Measurements from ENCODE around the gene DNAH3. TPM values are rescaled to one million over a fixed set of nuclear protein-coding genes. Genes with fewer than 3 reads are reported as not detected.
"Not testable (repeated sequence)": the region's sequence is repeated elsewhere in the genome, so short reads cannot be mapped to it uniquely, and the experiment has no call there.

Gene DNAH3
- total RNA-seq, 1 donor from 2014 or later: not detected

DNA sequence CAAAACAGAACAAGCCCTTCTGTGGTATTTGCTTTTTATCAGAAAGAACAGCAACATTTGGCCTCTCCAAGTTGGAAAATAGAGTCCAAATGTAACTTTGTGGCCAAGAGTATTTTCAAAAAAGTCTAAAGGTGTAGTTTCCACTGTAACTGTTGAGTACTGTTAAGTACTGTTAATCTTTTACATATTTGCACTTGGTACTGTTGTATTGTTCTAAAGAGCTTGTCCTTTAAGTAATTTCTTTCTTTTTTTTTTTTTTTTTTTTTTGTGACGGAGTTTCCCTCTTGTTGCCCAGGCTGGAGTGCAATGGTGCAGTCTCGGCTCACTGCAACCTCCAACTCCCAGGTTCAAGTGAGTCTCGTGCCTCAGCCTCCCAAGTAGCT, 29.3 kb upstream of the DNAH3 start:
- no peak for DNase-seq (ENCODE audit: low read depth)
- H3K4me3 ChIP-seq (ENCODE audit: low read depth, low read length): no peak overlapping the region
- TF ChIP-seq, protein P1, sequence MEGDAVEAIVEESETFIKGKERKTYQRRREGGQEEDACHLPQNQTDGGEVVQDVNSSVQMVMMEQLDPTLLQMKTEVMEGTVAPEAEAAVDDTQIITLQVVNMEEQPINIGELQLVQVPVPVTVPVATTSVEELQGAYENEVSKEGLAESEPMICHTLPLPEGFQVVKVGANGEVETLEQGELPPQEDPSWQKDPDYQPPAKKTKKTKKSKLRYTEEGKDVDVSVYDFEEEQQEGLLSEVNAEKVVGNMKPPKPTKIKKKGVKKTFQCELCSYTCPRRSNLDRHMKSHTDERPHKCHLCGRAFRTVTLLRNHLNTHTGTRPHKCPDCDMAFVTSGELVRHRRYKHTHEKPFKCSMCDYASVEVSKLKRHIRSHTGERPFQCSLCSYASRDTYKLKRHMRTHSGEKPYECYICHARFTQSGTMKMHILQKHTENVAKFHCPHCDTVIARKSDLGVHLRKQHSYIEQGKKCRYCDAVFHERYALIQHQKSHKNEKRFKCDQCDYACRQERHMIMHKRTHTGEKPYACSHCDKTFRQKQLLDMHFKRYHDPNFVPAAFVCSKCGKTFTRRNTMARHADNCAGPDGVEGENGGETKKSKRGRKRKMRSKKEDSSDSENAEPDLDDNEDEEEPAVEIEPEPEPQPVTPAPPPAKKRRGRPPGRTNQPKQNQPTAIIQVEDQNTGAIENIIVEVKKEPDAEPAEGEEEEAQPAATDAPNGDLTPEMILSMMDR (conservative IDR thresholded peaks at IDR 0.05; ENCODE audit: low read depth, low read length): no peak

DNA sequence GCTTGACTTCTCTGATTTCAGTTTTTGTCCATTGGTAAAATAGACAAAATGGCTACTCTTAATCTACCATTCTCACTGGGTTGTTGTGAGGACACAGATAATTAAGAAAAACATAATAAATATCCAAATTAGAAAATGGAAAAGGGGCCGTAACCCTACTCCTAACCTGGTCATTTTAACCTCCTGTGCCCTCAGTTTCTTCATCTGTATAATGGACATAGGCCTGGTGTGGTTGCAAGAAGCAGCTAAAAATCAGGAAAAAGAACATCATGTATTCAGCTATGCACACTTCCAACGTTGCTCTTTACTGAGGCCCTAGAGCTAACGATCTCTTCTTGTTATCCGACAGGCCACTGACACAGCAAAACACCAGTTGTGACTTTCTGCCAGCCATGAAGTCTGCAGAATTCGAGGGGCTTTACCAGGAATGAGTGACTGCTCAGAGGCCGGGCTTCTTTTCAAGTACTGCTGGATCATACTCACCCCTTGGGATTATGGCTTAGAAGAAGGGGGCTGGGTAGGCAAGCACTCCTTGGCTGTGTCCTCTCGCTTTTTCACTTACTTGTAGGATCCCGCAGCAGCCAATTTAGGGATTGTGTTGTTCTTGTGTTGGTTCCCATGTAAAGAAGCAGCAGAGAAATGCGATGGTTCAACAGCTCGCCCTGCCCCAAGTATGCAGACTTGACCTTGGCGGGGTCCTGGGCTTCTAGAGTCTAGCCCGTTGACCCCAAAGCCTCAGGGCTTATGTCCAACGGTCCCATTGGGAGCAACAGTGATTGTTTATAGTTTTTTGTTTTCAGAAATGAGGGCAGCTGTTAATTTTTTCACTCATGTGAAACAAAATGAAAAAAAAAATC, 28.7 kb upstream of the DNAH3 start:
- H3K4me3 ChIP-seq (ENCODE audit: low read depth, low read length): no peak overlapping the region
- no peak for DNase-seq (ENCODE audit: low read depth)
- TF ChIP-seq, protein P1 (conservative IDR thresholded peaks at IDR 0.05; ENCODE audit: low read depth, low read length): no peak

DNA sequence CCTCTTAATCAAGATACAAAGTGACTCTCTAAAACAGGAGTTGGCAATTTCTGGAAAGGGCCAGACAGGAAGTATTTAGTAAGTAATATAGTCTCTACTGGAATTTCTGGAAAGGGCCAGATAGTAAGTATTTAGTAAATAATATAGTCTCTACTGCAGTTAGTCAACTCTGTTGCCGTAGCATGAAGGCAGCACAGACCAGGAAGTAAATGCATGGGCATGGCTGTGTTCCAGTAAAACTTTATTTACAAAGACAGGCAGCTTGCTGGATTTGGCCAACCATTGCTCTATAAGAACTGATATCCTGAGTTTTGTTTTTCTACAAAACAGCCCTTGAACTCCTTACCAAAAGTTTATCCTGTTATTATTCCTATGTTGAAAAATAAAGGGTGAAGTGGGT, 24.8 kb upstream of the DNAH3 start:
- no peak for DNase-seq (ENCODE audit: low read depth)
- TF ChIP-seq, protein P1 (conservative IDR thresholded peaks at IDR 0.05; ENCODE audit: low read depth, low read length): no peak
- H3K4me3 ChIP-seq (ENCODE audit: low read depth, low read length): no peak overlapping the region

DNA sequence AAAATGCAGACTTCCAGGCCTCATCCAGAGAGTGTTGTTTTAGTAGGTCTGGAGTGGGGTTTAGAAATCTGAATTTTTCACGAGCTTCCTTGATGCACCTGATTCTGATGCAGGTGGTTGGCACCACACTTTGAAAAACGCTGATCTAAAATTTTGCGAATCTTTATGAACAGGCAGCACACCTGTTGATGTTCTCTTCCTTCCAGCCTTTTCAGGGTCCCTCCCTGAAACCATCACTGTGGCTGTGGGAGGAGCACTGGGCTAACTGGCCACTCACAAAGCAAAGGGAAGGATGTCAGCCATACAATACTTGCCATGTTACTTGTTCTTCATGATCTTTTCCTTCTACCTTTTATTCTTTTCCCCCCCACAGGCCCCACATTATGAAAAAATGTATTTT, 22.0 kb upstream of the DNAH3 start:
- TF ChIP-seq, protein P1 (conservative IDR thresholded peaks at IDR 0.05; ENCODE audit: low read depth, low read length): no peak
- DNase-seq (ENCODE audit: low read depth): no peak
- H3K4me3 ChIP-seq (ENCODE audit: low read depth, low read length): no peak overlapping the region

DNA sequence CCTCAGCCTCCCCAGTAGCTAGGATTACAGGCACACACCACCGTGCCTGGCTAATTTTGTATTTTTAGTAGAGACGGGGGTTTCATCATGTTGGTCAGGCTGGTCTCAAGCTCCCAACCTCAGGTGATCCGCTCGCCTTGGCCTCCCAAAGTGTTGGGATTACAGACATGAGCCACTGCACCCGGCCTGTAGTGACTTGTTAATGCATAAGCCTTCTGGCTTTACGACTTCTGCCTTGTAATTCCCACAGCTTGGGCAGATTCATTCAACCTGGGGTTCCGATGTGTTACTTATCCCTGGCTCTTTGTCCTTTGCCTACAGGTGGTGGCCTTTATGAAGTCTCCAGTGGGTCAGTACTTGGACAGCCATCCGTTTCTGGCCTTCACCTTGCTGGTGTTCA, 19.5 kb upstream of the DNAH3 start:
- not testable (repeated sequence) for H3K4me3 ChIP-seq (ENCODE audit: low read depth, low read length); DNase-seq (ENCODE audit: low read depth)

DNA sequence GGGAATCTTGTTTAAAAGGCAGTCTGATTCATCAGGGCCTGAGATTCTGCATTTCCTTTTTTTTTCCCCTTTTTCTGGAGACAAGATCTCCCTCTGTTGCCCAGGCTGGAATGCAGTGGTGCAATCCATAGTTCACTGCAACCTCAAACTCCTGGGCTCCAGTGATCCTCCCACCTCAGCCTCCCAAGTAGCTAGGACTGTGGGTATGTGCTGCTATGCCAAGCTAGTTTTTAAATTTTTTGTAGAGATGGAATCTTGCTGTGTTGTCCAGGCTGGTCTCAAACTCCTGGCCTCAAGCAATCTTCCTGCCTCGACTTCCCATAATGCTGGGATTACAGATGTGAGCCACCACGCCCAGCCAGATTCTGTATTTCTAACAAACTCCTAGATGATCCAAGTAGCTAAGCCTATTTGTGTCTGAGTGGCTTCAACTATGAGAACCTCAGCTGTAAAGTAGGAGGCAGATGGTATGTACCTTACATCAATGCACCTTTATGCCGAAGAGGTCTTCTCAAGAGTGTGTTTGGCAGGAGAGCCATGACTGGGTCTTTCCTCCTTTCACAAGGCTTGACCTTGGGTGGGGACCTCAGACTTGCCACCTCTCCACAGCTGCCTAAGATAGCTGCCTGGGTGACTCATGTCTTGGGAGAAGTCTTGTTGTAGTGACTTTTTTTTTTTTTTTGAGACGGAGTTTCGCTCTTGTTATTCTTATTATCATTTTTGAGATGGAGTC, 18.8 kb upstream of the DNAH3 start:
- no peak overlapping the region for H3K4me3 ChIP-seq (ENCODE audit: low read depth, low read length)
- TF ChIP-seq, protein P1 (conservative IDR thresholded peaks at IDR 0.05; ENCODE audit: low read depth, low read length): no peak
- no peak for DNase-seq (ENCODE audit: low read depth)

DNA sequence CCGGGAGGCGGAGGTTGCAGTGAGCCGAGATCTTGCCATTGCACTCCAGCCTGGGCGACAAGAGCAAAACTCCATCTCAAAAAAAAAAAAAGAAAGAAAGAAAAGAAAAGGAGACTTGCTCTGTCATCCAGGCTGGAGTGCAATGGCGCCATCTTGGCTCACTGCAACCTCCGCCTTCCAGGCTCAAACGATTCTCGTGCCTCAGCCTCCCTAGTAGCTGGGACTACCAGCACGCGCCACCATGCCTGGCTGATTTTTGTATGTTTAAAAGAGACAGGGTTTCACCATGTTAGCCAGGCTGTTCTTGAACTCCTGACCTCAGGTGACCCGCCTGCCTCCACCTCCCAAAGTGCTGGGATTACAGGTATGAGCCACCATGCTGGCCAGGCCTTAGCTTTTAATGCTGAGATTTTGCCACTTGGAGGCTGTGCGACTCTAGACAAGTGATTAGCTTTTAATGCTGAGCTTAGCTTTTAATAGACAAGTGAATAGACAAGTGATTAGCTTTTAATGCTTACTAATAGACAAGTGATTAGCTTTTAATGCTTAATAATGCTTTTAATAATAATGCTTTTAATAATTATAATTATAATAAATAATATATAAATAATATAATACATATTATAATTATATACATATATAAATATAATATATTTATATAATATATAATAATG, 17.4 kb upstream of the DNAH3 start:
- no peak for DNase-seq (ENCODE audit: low read depth)
- TF ChIP-seq, protein P1 (conservative IDR thresholded peaks at IDR 0.05; ENCODE audit: low read depth, low read length): no peak
- H3K4me3 ChIP-seq (ENCODE audit: low read depth, low read length): no peak overlapping the region
